SK-N-SH (cell line): ENCODE measurements around the gene LHFPL4. TPM values are rescaled to one million over a fixed set of nuclear protein-coding genes. Genes with fewer than 3 reads are reported as not detected.

Experiments used
- CTCF ChIA-PET: fragments of 300-600, 350-600 bp; formaldehyde crosslinking; extraction: SDS; loops from one replicate; lab custom pipeline; 2021; lab: Yijun Ruan, JAX
- POLR2A ChIA-PET: fragments of 350-600 bp; sonication (Branson Sonifier 250); formaldehyde crosslinking; extraction: SDS; loops from one replicate; lab custom pipeline; 2020; ENCODE audit warnings: antibody characterized with exemption, inconsistent platforms; lab: Yijun Ruan, JAX
- DNase-seq: peaks from one replicate; pipeline ENCODE4 v3.0.0; 2012
- H2AFZ ChIP-seq: fragments of 200-600 bp; sonication (generic); 2 replicates; pipeline ENCODE4 v1.8.1; 2016; ENCODE audit warnings: antibody characterized with exemption, mild to moderate bottlenecking, low read depth
- H3F3A ChIP-seq: fragments of 200-600 bp; sonication (generic); replicated peaks from 2 replicates; pipeline ENCODE3; 2016; ENCODE audit warnings: antibody characterized with exemption, mild to moderate bottlenecking; ENCODE audit not compliant: insufficient read depth
- H3K27ac ChIP-seq, 2 experiments: fragments of 200-500 bp in 1 of 2; fragments of 200-600 bp in 1 of 2; sonication (Bioruptor generic) in 1 of 2; sonication (generic), shearing (Covaris generic) in 1 of 2; 2 replicates each; pipeline versions ENCODE4 v1.5.1 to v1.6.1; 2014 to 2016; ENCODE audit warnings: low read depth in 2 of 2, inconsistent platforms in 1 of 2, low read length in 1 of 2, mild to moderate bottlenecking in 1 of 2, mixed read lengths in 1 of 2
- H3K27me3 ChIP-seq: fragments of 200-600 bp; sonication (generic), shearing (Covaris generic); 2 replicates; pipeline ENCODE4 v1.6.1; 2016; ENCODE audit warnings: mixed run types; ENCODE audit not compliant: insufficient read depth
- H3K36me3 ChIP-seq, 2 experiments: fragments of 200-500 bp in 1 of 2; fragments of 200-600 bp in 1 of 2; sonication (Bioruptor generic) in 1 of 2; sonication (generic) in 1 of 2; replicated peaks in 1 of 2; 2 replicates each; pipeline versions ENCODE3 to v1.5.1; 2014 to 2016; ENCODE audit warnings: low read length in 1 of 2, mild to moderate bottlenecking in 1 of 2; ENCODE audit not compliant: insufficient read depth in 2 of 2, control insufficient read depth in 1 of 2
- H3K4me1 ChIP-seq, 2 experiments: fragments of 200-500 bp in 1 of 2; fragments of 200-600 bp in 1 of 2; sonication (Bioruptor generic) in 1 of 2; sonication (generic), shearing (Covaris generic) in 1 of 2; 2 replicates each; pipeline versions ENCODE4 v1.5.1 to v1.6.1; 2014 to 2016; ENCODE audit warnings: low read depth in 1 of 2, low read length in 1 of 2, mixed run types in 1 of 2; ENCODE audit not compliant: insufficient read depth in 2 of 2, control insufficient read depth in 1 of 2
- H3K4me2 ChIP-seq: fragments of 200-600 bp; sonication (generic), shearing (Covaris generic); 2 replicates; pipeline ENCODE4 v1.6.1; 2017; ENCODE audit warnings: mixed run types
- H3K4me3 ChIP-seq, 2 experiments: fragments of 200-500 bp in 1 of 2; fragments of 200-600 bp in 1 of 2; sonication (Bioruptor generic) in 1 of 2; sonication (generic), shearing (Covaris generic) in 1 of 2; 2 replicates each; pipeline versions ENCODE4 v1.5.1 to v1.8.1; 2014 to 2016; ENCODE audit warnings: low read depth in 2 of 2, inconsistent platforms in 1 of 2, low read length in 1 of 2, mild to moderate bottlenecking in 1 of 2, mixed read lengths in 1 of 2, moderate library complexity in 1 of 2
- H3K79me2 ChIP-seq: fragments of 200-600 bp; sonication (generic); 2 replicates; pipeline ENCODE4 v1.8.1; 2017; ENCODE audit warnings: mild to moderate bottlenecking; ENCODE audit not compliant: insufficient read depth
- H3K9ac ChIP-seq: fragments of 200-600 bp; sonication (generic); 2 replicates; pipeline ENCODE4 v1.6.1; 2017; ENCODE audit warnings: mixed run types
- H3K9me2 ChIP-seq: fragments of 200-600 bp; sonication (generic); 2 replicates; pipeline ENCODE4 v1.6.1; 2017; ENCODE audit warnings: mixed run types
- H3K9me3 ChIP-seq: fragments of 200-600 bp; sonication (generic); 2 replicates; pipeline ENCODE4 v1.6.1; 2017; ENCODE audit warnings: mixed run types, mild to moderate bottlenecking, moderate library complexity
- H4K20me1 ChIP-seq: fragments of 200-600 bp; sonication (generic); 2 replicates; pipeline ENCODE4 v1.6.1; 2017; ENCODE audit warnings: mild to moderate bottlenecking, mixed run types; ENCODE audit not compliant: insufficient read depth
- CHD2 ChIP-seq: fragments of 150-350 bp; IDR thresholded peaks from 2 replicates; pipeline ENCODE4 v1.6.1; 2018; ENCODE audit warnings: low read length; ENCODE audit not compliant: partially characterized antibody
- ELF1 ChIP-seq: IDR thresholded peaks from 2 replicates; pipeline ENCODE4 v1.4.0; 2012
- EP300 ChIP-seq, 2 experiments: IDR thresholded peaks; 2 replicates each; pipeline versions ENCODE4 v1.4.0 to v1.6.1; 2012; ENCODE audit warnings: borderline replicate concordance in 1 of 2, low read depth in 1 of 2, low read length in 1 of 2
- FOXJ3 ChIP-seq: sonication (generic); formaldehyde crosslinking; IDR thresholded peaks from 2 replicates; pipeline ENCODE4 v1.5.1; 2020; ENCODE audit warnings: mild to moderate bottlenecking, missing genetic modification reagents
- GABPA ChIP-seq: IDR thresholded peaks from 2 replicates; pipeline ENCODE4 v1.4.0; 2012; ENCODE audit warnings: low read depth, mild to moderate bottlenecking
- JUND ChIP-seq: IDR thresholded peaks from 2 replicates; pipeline ENCODE4 v1.4.0; 2012
- MEF2A ChIP-seq: IDR thresholded peaks from 2 replicates; pipeline ENCODE4 v1.4.0; 2012; ENCODE audit warnings: low read depth, borderline replicate concordance
- MXI1 ChIP-seq: IDR thresholded peaks from 2 replicates; pipeline ENCODE4 v1.6.1; 2012; ENCODE audit warnings: mild to moderate bottlenecking, low read depth, low read length, improper control_type of control experiment
- NFIC ChIP-seq: IDR thresholded peaks from 2 replicates; pipeline ENCODE4 v1.4.0; 2012; ENCODE audit warnings: borderline replicate concordance
- RAD21 ChIP-seq: IDR thresholded peaks from 2 replicates; pipeline ENCODE4 v1.6.1; 2012; ENCODE audit warnings: mild to moderate bottlenecking, low read length
- RFX5 ChIP-seq: IDR thresholded peaks from 2 replicates; pipeline ENCODE4 v1.6.1; 2012; ENCODE audit warnings: mild to moderate bottlenecking, improper control_type of control experiment, low read length
- RXRA ChIP-seq: IDR thresholded peaks from 2 replicates; pipeline ENCODE4 v1.4.0; 2012; ENCODE audit warnings: low read depth, mild to moderate bottlenecking, borderline replicate concordance
- SIN3A ChIP-seq: IDR thresholded peaks from 2 replicates; pipeline ENCODE4 v1.6.1; 2012; ENCODE audit warnings: low read depth, mild to moderate bottlenecking, low read length, moderate library complexity, borderline replicate concordance
- SMC3 ChIP-seq: IDR thresholded peaks from 2 replicates; pipeline ENCODE4 v1.6.1; 2012; ENCODE audit warnings: low read depth, low read length, improper control_type of control experiment
- TCF12 ChIP-seq: IDR thresholded peaks from 2 replicates; pipeline ENCODE4 v1.4.0; 2012
- TEAD4 ChIP-seq: IDR thresholded peaks from 2 replicates; pipeline ENCODE4 v1.4.0; 2012; ENCODE audit warnings: mild to moderate bottlenecking, borderline replicate concordance; ENCODE audit not compliant: insufficient read depth
- WGBS: methylation state at CpG from one replicate; pipeline ENCODE4 v1.1.6; 2017; ENCODE audit warnings: low lambda C conversion rate; 5-methylcytosine and 5-hydroxymethylcytosine counted together
- polyA plus RNA-seq, 3 experiments: library from polyadenylated mRNA; depleted of rRNA; stranded (reverse); fragments of >200 nt; gene quantifications; 2 replicates each; pipeline ENCODE4 v1.2.3, GENCODE V29; 2012
- TF ChIP-seq, protein P1 (sequence below): IDR thresholded peaks from 2 replicates; pipeline ENCODE4 v1.6.1; 2012; ENCODE audit warnings: mild to moderate bottlenecking, low read depth, low read length, moderate library complexity
- TF ChIP-seq, protein P2 (sequence below): fragments of 150-350 bp; IDR thresholded peaks from 2 replicates; pipeline ENCODE4 v1.6.1; 2017; ENCODE audit warnings: antibody characterized with exemption, low read length, low read depth, borderline replicate concordance
- TF ChIP-seq, protein P3 (sequence below): IDR thresholded peaks from 2 replicates; pipeline ENCODE4 v1.4.0; 2012; ENCODE audit warnings: low read depth

LHFPL4 gene
- polyA plus RNA-seq, 1 of the 3 experiments (the other 2 are of a cell fraction), result 0.39 TPM

DNA sequence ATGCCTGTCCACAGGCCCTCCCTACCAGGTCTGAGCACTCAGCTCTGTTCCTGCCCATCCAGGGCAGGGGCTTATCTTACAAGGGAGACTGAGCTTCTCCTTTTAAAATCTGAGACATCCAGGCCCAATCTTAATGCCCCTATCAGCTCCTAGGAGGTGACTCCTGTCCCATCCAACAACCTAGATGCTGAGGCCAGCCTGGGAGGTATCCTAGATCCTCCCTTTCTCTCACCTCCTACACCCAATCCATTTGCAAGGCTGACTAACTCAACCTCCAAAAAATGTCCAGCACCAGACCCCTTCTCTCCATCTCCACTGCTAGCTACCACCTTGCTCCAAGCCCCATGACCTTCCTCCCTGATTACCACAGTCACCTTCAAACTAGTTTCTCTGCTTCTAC lies 17.4 kb downstream of the LHFPL4 start:
- Histone ChIP-seq H4K20me1 (no peaks in the 10 kb centered on the region), H3K9ac (no peak overlapping the region), H3K9me3 (no peaks in the 10 kb centered on the region), H3K27ac (no peak overlapping the region), H3K79me2 (no peaks in the 10 kb centered on the region)
- DNase-seq, result no peak
- CTCF ChIA-PET, result interaction anchor here (1.5 kb wide), 1 partner anchor 33 kb away, joined by 3 read pairs; no protein-coding TSS in a partner anchor
- TF ChIP-seq MXI1 (no peak), EP300 (IDR thresholded peaks at IDR 0.05; ENCODE audit: borderline replicate concordance in 1 of 2, low read depth in 1 of 2, low read length in 1 of 2) (no peak), NFIC (no peak), RXRA (no peak)
- TF ChIP-seq, all 33 proteins: peak for 0
- POLR2A ChIA-PET, result no interaction called here
- no peaks in the 10 kb centered on the region for H3K36me3 ChIP-seq
- H3K4me1 ChIP-seq, result no peaks in the 10 kb centered on the region
- no peaks in the 10 kb centered on the region for H3F3A ChIP-seq
- no peak overlapping the region for H2AFZ ChIP-seq
- H3K27me3 ChIP-seq, result no peaks in the 10 kb centered on the region
- H3K4me3 ChIP-seq, result no peak overlapping the region
- H3K9me2 ChIP-seq, result no peaks in the 10 kb centered on the region
- H3K4me2 ChIP-seq, result no peak overlapping the region

DNA sequence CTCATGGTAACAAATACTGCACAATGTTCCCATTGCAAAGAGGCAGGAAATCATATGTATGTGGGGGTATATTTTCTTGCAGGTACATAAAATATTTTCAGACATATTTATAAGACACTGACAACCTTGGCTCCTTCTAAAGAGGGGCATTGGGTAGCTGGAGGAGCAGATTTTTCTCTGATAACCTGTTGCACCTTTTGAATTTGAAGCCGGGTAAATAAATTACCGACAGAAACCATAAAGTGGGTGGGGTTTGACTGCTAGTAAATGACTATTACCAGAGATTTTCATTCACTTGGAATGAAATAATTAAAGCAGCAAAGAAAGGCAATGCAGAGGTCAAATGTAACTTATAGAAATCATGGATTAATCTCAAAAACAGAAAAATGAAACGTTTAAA lies 19.2 kb downstream of the LHFPL4 start:
- no peak overlapping the region for H3K27ac ChIP-seq
- no peaks in the 10 kb centered on the region for H4K20me1 ChIP-seq
- no peaks in the 10 kb centered on the region for H3F3A ChIP-seq
- ChIA-PET POLR2A (no interaction called here), CTCF (no interaction called here)
- WGBS, result 36% methylated on average over 3 of the region's 3 CpGs
- H3K9me3 ChIP-seq, result no peaks in the 10 kb centered on the region
- H3K9me2 ChIP-seq, result no peaks in the 10 kb centered on the region
- H3K9ac ChIP-seq, result no peak overlapping the region
- DNase-seq, result no peak
- H3K79me2 ChIP-seq, result no peaks in the 10 kb centered on the region
- H3K4me1 ChIP-seq, result no peaks in the 10 kb centered on the region
- no peak overlapping the region for H2AFZ ChIP-seq
- H3K36me3 ChIP-seq, result no peaks in the 10 kb centered on the region
- no peak overlapping the region for H3K4me3 ChIP-seq
- no peak overlapping the region for H3K4me2 ChIP-seq
- TF ChIP-seq ELF1, result no peak
- TF ChIP-seq RFX5, result no peak
- no peak for TF ChIP-seq GABPA
- no peak for TF ChIP-seq EP300 (IDR thresholded peaks at IDR 0.05; ENCODE audit: borderline replicate concordance in 1 of 2, low read depth in 1 of 2, low read length in 1 of 2)
- no peak for TF ChIP-seq MEF2A
- TF ChIP-seq, protein P1, sequence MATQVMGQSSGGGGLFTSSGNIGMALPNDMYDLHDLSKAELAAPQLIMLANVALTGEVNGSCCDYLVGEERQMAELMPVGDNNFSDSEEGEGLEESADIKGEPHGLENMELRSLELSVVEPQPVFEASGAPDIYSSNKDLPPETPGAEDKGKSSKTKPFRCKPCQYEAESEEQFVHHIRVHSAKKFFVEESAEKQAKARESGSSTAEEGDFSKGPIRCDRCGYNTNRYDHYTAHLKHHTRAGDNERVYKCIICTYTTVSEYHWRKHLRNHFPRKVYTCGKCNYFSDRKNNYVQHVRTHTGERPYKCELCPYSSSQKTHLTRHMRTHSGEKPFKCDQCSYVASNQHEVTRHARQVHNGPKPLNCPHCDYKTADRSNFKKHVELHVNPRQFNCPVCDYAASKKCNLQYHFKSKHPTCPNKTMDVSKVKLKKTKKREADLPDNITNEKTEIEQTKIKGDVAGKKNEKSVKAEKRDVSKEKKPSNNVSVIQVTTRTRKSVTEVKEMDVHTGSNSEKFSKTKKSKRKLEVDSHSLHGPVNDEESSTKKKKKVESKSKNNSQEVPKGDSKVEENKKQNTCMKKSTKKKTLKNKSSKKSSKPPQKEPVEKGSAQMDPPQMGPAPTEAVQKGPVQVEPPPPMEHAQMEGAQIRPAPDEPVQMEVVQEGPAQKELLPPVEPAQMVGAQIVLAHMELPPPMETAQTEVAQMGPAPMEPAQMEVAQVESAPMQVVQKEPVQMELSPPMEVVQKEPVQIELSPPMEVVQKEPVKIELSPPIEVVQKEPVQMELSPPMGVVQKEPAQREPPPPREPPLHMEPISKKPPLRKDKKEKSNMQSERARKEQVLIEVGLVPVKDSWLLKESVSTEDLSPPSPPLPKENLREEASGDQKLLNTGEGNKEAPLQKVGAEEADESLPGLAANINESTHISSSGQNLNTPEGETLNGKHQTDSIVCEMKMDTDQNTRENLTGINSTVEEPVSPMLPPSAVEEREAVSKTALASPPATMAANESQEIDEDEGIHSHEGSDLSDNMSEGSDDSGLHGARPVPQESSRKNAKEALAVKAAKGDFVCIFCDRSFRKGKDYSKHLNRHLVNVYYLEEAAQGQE, result no peak
- no peak for TF ChIP-seq TEAD4
- TF ChIP-seq FOXJ3, result no peak
- no peak for TF ChIP-seq SIN3A
- no peak for TF ChIP-seq SMC3
- no peak for TF ChIP-seq RAD21
- TF ChIP-seq TCF12, result no peak
- TF ChIP-seq JUND, result no peak
- TF ChIP-seq, protein P2, sequence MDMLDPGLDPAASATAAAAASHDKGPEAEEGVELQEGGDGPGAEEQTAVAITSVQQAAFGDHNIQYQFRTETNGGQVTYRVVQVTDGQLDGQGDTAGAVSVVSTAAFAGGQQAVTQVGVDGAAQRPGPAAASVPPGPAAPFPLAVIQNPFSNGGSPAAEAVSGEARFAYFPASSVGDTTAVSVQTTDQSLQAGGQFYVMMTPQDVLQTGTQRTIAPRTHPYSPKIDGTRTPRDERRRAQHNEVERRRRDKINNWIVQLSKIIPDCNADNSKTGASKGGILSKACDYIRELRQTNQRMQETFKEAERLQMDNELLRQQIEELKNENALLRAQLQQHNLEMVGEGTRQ, result no peak
- TF ChIP-seq RXRA, result no peak
- TF ChIP-seq, protein P3, sequence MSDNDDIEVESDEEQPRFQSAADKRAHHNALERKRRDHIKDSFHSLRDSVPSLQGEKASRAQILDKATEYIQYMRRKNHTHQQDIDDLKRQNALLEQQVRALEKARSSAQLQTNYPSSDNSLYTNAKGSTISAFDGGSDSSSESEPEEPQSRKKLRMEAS, result no peak
- no peak for TF ChIP-seq CHD2
- no peaks in the 10 kb centered on the region for H3K27me3 ChIP-seq
